Measurements from ENCODE around the gene CCDC69. TPM values are rescaled to one million over a fixed set of nuclear protein-coding genes. Genes with fewer than 3 reads are reported as not detected.
A peak's percentile ranks its signal among the peaks of the same experiment; 100 is the strongest.

Gene CCDC69, protein sequence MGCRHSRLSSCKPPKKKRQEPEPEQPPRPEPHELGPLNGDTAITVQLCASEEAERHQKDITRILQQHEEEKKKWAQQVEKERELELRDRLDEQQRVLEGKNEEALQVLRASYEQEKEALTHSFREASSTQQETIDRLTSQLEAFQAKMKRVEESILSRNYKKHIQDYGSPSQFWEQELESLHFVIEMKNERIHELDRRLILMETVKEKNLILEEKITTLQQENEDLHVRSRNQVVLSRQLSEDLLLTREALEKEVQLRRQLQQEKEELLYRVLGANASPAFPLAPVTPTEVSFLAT
- total RNA-seq (10 to 100 TPM; 47.9 to 50.5 TPM), polyA plus RNA-seq (134 TPM)

DNA sequence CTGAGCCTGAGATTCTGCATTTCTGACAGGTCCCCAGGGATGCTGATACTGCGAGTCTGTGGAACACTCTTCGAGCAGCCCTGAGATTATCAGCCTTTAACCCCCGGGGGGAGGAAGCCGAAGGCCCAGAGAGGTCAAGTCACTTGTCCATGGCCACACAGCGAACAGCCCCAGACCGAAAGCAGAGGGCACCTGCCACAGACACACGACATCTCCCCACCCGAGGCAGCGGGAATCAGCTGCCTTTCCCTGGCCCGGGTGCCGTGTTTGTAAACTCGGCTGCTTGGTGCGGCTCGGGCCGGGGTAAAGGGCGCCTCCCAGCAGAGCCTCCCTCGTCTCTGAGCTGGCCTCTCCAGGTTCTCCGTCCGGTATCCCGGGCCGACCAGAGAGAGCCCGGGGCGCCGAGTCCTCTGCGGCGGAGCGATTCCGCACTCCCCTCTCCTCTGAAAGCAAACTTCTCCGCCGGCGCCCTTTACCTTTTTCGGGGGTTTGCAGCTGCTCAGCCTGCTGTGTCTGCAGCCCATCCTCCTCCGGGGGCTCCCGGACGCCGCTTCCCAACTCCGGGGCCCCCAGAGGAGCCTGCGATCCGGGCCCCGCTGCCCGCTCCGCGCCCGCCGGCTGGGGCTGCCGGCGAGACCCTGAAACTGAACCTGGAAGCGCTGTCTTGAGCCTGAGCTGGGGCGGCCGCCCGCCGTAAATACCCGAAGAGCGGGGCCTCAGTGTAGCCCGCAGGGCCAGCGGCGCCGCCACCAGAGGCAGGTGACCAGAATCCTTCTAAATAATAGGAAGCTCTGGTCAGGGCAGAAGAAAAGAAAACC lies at the start of gene CCDC69:
Gene CCDC69, minus strand, starts transcription at position 646 of the 818 bp plus-strand sequence. Its CDS starts 122 bp downstream, at position 524.
- H3K4me1 ChIP-seq (ENCODE audit: insufficient read depth, low read length) = peaks cover 63% of the 10 kb centered on the region
- Mint-ChIP-seq H3K4me3 (peak within 1 kb of the TSS; percentile 80 to 98 (median 89)), H3K4me1 (peaks cover 55 to 61% (median 59%) of the 10 kb centered on the region in 3 donors)

DNA sequence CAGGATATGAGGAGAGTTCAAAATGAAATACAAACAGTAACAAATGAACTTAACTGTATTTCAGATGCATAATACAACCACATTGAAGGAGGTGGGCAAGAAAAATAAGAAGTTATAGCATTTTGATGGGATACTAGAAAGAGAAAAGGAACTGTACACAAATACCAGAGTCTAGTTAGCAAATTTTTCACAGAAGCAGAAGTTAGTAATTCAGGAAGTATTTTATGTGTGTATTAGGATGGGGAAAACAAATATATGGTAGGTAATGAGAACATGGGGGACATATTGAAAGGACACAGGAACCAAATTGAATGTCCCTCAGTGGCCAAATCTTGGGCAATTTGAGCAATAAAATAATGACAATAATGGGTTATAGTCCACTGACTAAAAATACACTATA lies 47.4 kb upstream of the CCDC69 start:
- H3K4me3 ChIP-seq (ENCODE audit: low read length) = no peak overlapping the region
- Mint-ChIP-seq H3K27me3 (peaks cover 0 to 2% of the 10 kb centered on the region in 2 donors), H3K9me3 (no peaks in the 10 kb centered on the region), H3K4me1 (no peaks in the 10 kb centered on the region), H3K27ac (no peak overlapping the region), H3K4me3 (no peak overlapping the region), H3K36me3 (peaks cover 15 to 30% (median 17%) of the 10 kb centered on the region in 3 donors)
- ChIA-PET POLR2A (no interaction called here), CTCF (no interaction called here)
- no peak overlapping the region for H3K27ac ChIP-seq (ENCODE audit: low read depth, low read length)
- no peaks in the 10 kb centered on the region for H3K9me3 ChIP-seq (ENCODE audit: low read length)
- H3K27me3 ChIP-seq (ENCODE audit: insufficient read depth, low read length, poor library complexity, severe bottlenecking) = no peaks in the 10 kb centered on the region
- DNase-seq = no peak
- H3K4me1 ChIP-seq (ENCODE audit: insufficient read depth, low read length) = no peaks in the 10 kb centered on the region
- H3K36me3 ChIP-seq (ENCODE audit: insufficient read depth, low read length) = peaks cover 8% of the 10 kb centered on the region

More for the DNA sequence above, at the start of gene CCDC69:
- Histone ChIP-seq H3K4me3 (ENCODE audit: low read length) (peak within 1 kb of the TSS; percentile 92), H3K36me3 (ENCODE audit: insufficient read depth, low read length) (no peaks in the 10 kb centered on the region), H3K27me3 (ENCODE audit: insufficient read depth, low read length, poor library complexity, severe bottlenecking) (no peaks in the 10 kb centered on the region), H3K27ac (ENCODE audit: low read depth, low read length) (peak within 1 kb of the TSS; percentile 86), H3K9me3 (ENCODE audit: low read length) (no peaks in the 10 kb centered on the region)
- Mint-ChIP-seq H3K9me3 (no peaks in the 10 kb centered on the region), H3K27ac (peak within 1 kb of the TSS; percentile 91 to 99 (median 96)), H3K27me3 (no peaks in the 10 kb centered on the region), H3K36me3 (peaks cover 0 to 41% (median 5%) of the 10 kb centered on the region in 3 donors)
- ChIA-PET CTCF (interaction anchor here (0.7 to 6.2 kb wide), 16 partner anchors 10 to 108 kb away, joined by 3 to 69 read pairs (median 5); partner anchors contain the start of gene GM2A), POLR2A (interaction anchor here (0.5 to 4.6 kb wide), 15 partner anchors 10 to 523 kb away, joined by 3 to 74 read pairs (median 4); partner anchors contain the start of genes GM2A and TNIP1)
- peak; percentile 28 to 69 (median 47) for DNase-seq

GRCh38 chr5:151270599-151270998 lies 46.7 kb upstream of the CCDC69 start:
- Mint-ChIP-seq H3K9me3 (no peaks in the 10 kb centered on the region), H3K36me3 (peaks cover 15 to 32% (median 17%) of the 10 kb centered on the region in 3 donors), H3K27ac (no peak overlapping the region), H3K4me3 (no peak overlapping the region), H3K4me1 (no peaks in the 10 kb centered on the region), H3K27me3 (peaks cover 0 to 2% of the 10 kb centered on the region in 2 donors)
- H3K4me3 ChIP-seq (ENCODE audit: low read length) = no peak overlapping the region
- no peak for DNase-seq
- no peak overlapping the region for H3K27ac ChIP-seq (ENCODE audit: low read depth, low read length)
- no peaks in the 10 kb centered on the region for H3K4me1 ChIP-seq (ENCODE audit: insufficient read depth, low read length)
- H3K36me3 ChIP-seq (ENCODE audit: insufficient read depth, low read length) = peaks cover 8% of the 10 kb centered on the region
- ChIA-PET POLR2A (no interaction called here), CTCF (no interaction called here)
- H3K27me3 ChIP-seq (ENCODE audit: insufficient read depth, low read length, poor library complexity, severe bottlenecking) = no peaks in the 10 kb centered on the region
- no peaks in the 10 kb centered on the region for H3K9me3 ChIP-seq (ENCODE audit: low read length)

GRCh38 chr5:151267491-151268260 lies 43.8 kb upstream of the CCDC69 start:
- Histone ChIP-seq H3K27ac (ENCODE audit: low read depth, low read length) (no peak overlapping the region), H3K36me3 (ENCODE audit: insufficient read depth, low read length) (peaks cover 8% of the 10 kb centered on the region), H3K4me3 (ENCODE audit: low read length) (no peak overlapping the region), H3K27me3 (ENCODE audit: insufficient read depth, low read length, poor library complexity, severe bottlenecking) (no peaks in the 10 kb centered on the region), H3K9me3 (ENCODE audit: low read length) (no peaks in the 10 kb centered on the region), H3K4me1 (ENCODE audit: insufficient read depth, low read length) (no peaks in the 10 kb centered on the region)
- no peak overlapping the region for H3K27ac Mint-ChIP-seq
- no peaks in the 10 kb centered on the region for H3K9me3 Mint-ChIP-seq
- no peak overlapping the region for H3K4me3 Mint-ChIP-seq
- no peaks in the 10 kb centered on the region for H3K27me3 Mint-ChIP-seq
- ChIA-PET POLR2A (no interaction called here), CTCF (interaction anchor here (1.0 kb wide), 1 partner anchor 153 kb away, joined by 3 read pairs; no protein-coding TSS in a partner anchor)
- H3K36me3 Mint-ChIP-seq = peaks cover 15 to 47% (median 30%) of the 10 kb centered on the region in 3 donors
- DNase-seq = no peak
- H3K4me1 Mint-ChIP-seq = peaks cover 0 to 2% (median 0%) of the 10 kb centered on the region in 3 donors

DNA sequence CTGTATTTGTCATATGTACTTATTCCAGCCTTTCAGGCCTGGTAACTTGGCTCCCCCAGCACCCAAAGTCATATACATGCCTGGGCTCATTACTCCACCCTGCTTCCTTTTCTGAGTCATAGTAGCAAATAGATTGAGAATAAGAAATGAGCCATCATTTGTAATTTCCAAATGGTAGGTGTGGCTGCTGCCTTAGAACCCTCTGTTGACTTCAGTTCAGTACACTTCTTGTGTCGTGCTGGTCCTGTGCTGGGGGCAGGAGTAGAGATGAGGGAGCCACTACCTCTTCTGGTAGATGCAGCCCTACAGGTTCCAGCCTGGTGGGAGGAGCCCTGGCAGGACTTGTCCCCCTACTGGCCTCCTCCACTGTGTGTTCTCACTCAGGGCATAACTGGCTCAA lies 40.2 kb upstream of the CCDC69 start:
- Mint-ChIP-seq H3K27me3 (no peaks in the 10 kb centered on the region), H3K9me3 (no peaks in the 10 kb centered on the region), H3K4me3 (no peak overlapping the region), H3K36me3 (peaks cover 15 to 61% (median 32%) of the 10 kb centered on the region in 3 donors), H3K27ac (peak overlapping the region in 1 of 8 donors; percentile 48), H3K4me1 (peaks cover 0 to 2% (median 0%) of the 10 kb centered on the region in 3 donors)
- Histone ChIP-seq H3K27me3 (ENCODE audit: insufficient read depth, low read length, poor library complexity, severe bottlenecking) (no peaks in the 10 kb centered on the region), H3K27ac (ENCODE audit: low read depth, low read length) (no peak overlapping the region), H3K4me1 (ENCODE audit: insufficient read depth, low read length) (no peaks in the 10 kb centered on the region), H3K4me3 (ENCODE audit: low read length) (no peak overlapping the region), H3K36me3 (ENCODE audit: insufficient read depth, low read length) (peaks cover 8% of the 10 kb centered on the region), H3K9me3 (ENCODE audit: low read length) (no peaks in the 10 kb centered on the region)
- no peak for DNase-seq
- POLR2A ChIA-PET = no interaction called here
- CTCF ChIA-PET = no interaction called here

- no peaks in the 10 kb centered on the region for H3K27me3 ChIP-seq (ENCODE audit: insufficient read depth, low read length, poor library complexity, severe bottlenecking)
- peaks cover 0 to 2% (median under 1%) of the 10 kb centered on the region in 3 donors for H3K4me1 Mint-ChIP-seq
- ChIA-PET CTCF (no interaction called here), POLR2A (no interaction called here)
- no peaks in the 10 kb centered on the region for H3K4me1 ChIP-seq (ENCODE audit: insufficient read depth, low read length)
- H3K27ac ChIP-seq (ENCODE audit: low read depth, low read length) = no peak overlapping the region
- H3K4me3 ChIP-seq (ENCODE audit: low read length) = no peak overlapping the region
- H3K36me3 Mint-ChIP-seq = peaks cover 9 to 51% (median 25%) of the 10 kb centered on the region in 3 donors
- H3K27me3 Mint-ChIP-seq = no peaks in the 10 kb centered on the region
- H3K27ac Mint-ChIP-seq = no peak overlapping the region
- no peaks in the 10 kb centered on the region for H3K9me3 Mint-ChIP-seq
- no peak overlapping the region for H3K4me3 Mint-ChIP-seq
- no peaks in the 10 kb centered on the region for H3K9me3 ChIP-seq (ENCODE audit: low read length)
- peaks cover 8% of the 10 kb centered on the region for H3K36me3 ChIP-seq (ENCODE audit: insufficient read depth, low read length)
- DNase-seq = no peak
Measured at GRCh38 chr5:151262532-151262931, 38.6 kb upstream of the CCDC69 start.

DNA sequence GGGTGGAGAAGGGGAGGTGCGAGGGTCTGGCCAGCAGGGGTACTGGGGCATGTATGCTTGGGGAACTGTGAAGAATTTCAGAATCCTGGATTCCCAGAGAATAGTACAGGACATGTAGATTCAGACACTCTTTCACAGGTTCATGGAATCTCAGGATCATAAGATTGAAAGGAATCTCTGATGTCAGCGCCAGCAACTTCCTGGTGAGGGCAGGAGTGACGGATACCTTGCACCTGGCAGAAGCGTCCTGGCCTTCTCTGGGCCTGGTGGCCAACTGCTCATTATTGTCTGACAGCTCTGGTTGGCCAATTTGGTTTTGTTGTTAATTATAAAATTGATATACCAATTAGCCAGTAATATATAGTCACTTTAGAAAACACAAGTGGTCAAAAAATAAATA lies 36.0 kb upstream of the CCDC69 start:
- Histone ChIP-seq H3K9me3 (ENCODE audit: low read length) (no peaks in the 10 kb centered on the region), H3K27ac (ENCODE audit: low read depth, low read length) (no peak overlapping the region), H3K36me3 (ENCODE audit: insufficient read depth, low read length) (no peaks in the 10 kb centered on the region), H3K4me1 (ENCODE audit: insufficient read depth, low read length) (no peaks in the 10 kb centered on the region), H3K27me3 (ENCODE audit: insufficient read depth, low read length, poor library complexity, severe bottlenecking) (no peaks in the 10 kb centered on the region), H3K4me3 (ENCODE audit: low read length) (no peak overlapping the region)
- DNase-seq = no peak
- Mint-ChIP-seq H3K4me3 (no peak overlapping the region), H3K36me3 (peaks cover 0 to 35% (median 14%) of the 10 kb centered on the region in 3 donors), H3K4me1 (peaks cover 0 to 12% (median 3%) of the 10 kb centered on the region in 3 donors), H3K9me3 (no peaks in the 10 kb centered on the region), H3K27me3 (no peaks in the 10 kb centered on the region), H3K27ac (peak overlapping the region in 1 of 8 donors; percentile 50)
- ChIA-PET CTCF (no interaction called here), POLR2A (no interaction called here)

Measured in CD8-positive, alpha-beta memory T cell (primary cell).